Keratinocyte (primary cell): ENCODE measurements around the gene CACNG3.

Experiments used
- CTCF ChIP-seq, 3 experiments: IDR thresholded peaks in 1 of 3; conservative IDR thresholded peaks in 1 of 3; optimal IDR thresholded peaks in 1 of 3; 2 replicates in 2 of 3; 3 replicates in 1 of 3; pipeline versions ENCODE3 to v1.5.1; 2011; ENCODE audit warnings: low read length in 3 of 3, mild to moderate bottlenecking in 3 of 3, moderate library complexity in 2 of 3, control low read depth in 1 of 3, inconsistent platforms in 1 of 3; ENCODE audit not compliant: insufficient read depth in 2 of 3; ENCODE audit errors: extremely low read depth in 1 of 3
- EZH2 ChIP-seq: IDR thresholded peaks from one replicate; pipeline ENCODE4 v1.6.1; 2012; ENCODE audit warnings: inconsistent platforms, mild to moderate bottlenecking, low read length, moderate library complexity

- TF ChIP-seq EZH2 (no peak), CTCF (optimal IDR thresholded peaks at IDR 0.05 in 1 of 3, IDR thresholded peaks at IDR 0.05 in 1 of 3, conservative IDR thresholded peaks at IDR 0.05 in 1 of 3; ENCODE audit: extremely low read depth in 1 of 3, insufficient read depth in 2 of 3, low read length in 3 of 3) (no peak)
Observed at GRCh38 chr16:24367186-24367710, 111.1 kb downstream of the CACNG3 start.
